HG03378 (cell line): ENCODE measurements around the gene UBE2G1.

Experiments used
- ATAC-seq: cut with Tn5 transposase; IDR thresholded peaks from one replicate; pipeline ENCODE4 v1.9.1; 2021; ENCODE audit warnings: mild to moderate bottlenecking, moderate library complexity; ENCODE audit not compliant: unreplicated experiment

UBE2G1 gene

GRCh38 chr17:4340914-4341615 lies 25.4 kb downstream of the UBE2G1 start:
- ATAC-seq: no peak

GRCh38 chr17:4334776-4335584 lies 31.5 kb downstream of the UBE2G1 start:
- ATAC-seq: no peak

GRCh38 chr17:4334332-4334731 lies 32.1 kb downstream of the UBE2G1 start:
- ATAC-seq: no peak

GRCh38 chr17:4333041-4333440 lies 33.4 kb downstream of the UBE2G1 start:
- no peak for ATAC-seq

GRCh38 chr17:4332296-4332970 lies 34.0 kb downstream of the UBE2G1 start:
- no peak for ATAC-seq

GRCh38 chr17:4331614-4332013 lies 34.9 kb downstream of the UBE2G1 start:
- ATAC-seq: no peak

- no peak for ATAC-seq
Observed at GRCh38 chr17:4329838-4330237, 36.6 kb downstream of the UBE2G1 start.

- no peak for ATAC-seq
Observed at GRCh38 chr17:4327606-4328005, 38.9 kb downstream of the UBE2G1 start.

GRCh38 chr17:4326608-4327007 lies 39.9 kb downstream of the UBE2G1 start:
- no peak for ATAC-seq

- no peak for ATAC-seq
Observed at GRCh38 chr17:4326112-4326511, 40.4 kb downstream of the UBE2G1 start.

- ATAC-seq: no peak
Observed at GRCh38 chr17:4324463-4324862, 42.0 kb downstream of the UBE2G1 start.

- no peak for ATAC-seq
Observed at GRCh38 chr17:4319221-4319620, 47.3 kb downstream of the UBE2G1 start.

- ATAC-seq: no peak
Observed at GRCh38 chr17:4318596-4318995, 47.9 kb downstream of the UBE2G1 start.

- no peak for ATAC-seq
Observed at GRCh38 chr17:4318186-4318585, 48.3 kb downstream of the UBE2G1 start.

GRCh38 chr17:4317610-4318009 lies 48.9 kb downstream of the UBE2G1 start:
- no peak for ATAC-seq

GRCh38 chr17:4316648-4317047 lies 49.8 kb downstream of the UBE2G1 start:
- no peak for ATAC-seq

- ATAC-seq: no peak
Observed at GRCh38 chr17:4314618-4315017, 51.9 kb downstream of the UBE2G1 start.

GRCh38 chr17:4314179-4314578 lies 52.3 kb downstream of the UBE2G1 start:
- no peak for ATAC-seq

- no peak for ATAC-seq
Observed at GRCh38 chr17:4313221-4314114, 53.0 kb downstream of the UBE2G1 start.

- no peak for ATAC-seq
Observed at GRCh38 chr17:4310354-4311060, 56.0 kb downstream of the UBE2G1 start.
